Activated T-cell treated with anti-CD3 and anti-CD28 coated beads for 24 hours (primary cell): ENCODE results near the gene ASPG.

Source experiments
- DNase-seq: peaks from one replicate; pipeline ENCODE4 v3.0.0-alpha.2; 2020; ENCODE audit warnings: low read depth

The ASPG gene

DNA sequence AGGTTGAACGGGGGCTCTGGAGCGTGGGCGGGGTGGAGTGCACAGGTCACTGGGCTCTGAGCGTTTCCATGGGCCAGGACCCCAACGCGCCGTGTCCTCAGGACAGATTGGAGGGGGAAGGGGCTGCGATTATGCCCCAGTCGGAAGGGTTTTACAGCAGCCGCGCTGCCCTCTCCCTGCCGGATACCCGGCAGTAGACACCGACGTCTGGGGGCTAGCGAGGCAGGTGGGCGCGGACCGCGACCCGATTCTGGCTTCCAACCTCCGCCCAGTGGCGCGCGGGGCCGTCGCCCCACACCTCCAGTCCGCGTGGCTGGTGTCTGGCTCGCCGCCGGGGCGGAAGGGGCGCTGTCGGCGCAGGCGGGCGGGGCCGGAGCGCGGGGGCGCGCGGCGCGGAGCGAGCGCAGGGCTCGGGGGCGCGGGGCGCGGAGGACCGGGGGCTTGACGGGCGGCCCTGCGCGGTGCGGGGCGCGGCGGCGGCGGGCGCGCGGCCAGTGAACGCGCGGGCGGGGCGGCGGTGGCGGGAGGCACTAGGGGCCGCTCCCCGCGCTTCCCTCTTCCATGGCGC lies 50.5 kb downstream of the ASPG start:
- no peak for DNase-seq

GRCh38 chr14:104136472-104137296 lies 51.2 kb downstream of the ASPG start:
- no peak for DNase-seq

DNA sequence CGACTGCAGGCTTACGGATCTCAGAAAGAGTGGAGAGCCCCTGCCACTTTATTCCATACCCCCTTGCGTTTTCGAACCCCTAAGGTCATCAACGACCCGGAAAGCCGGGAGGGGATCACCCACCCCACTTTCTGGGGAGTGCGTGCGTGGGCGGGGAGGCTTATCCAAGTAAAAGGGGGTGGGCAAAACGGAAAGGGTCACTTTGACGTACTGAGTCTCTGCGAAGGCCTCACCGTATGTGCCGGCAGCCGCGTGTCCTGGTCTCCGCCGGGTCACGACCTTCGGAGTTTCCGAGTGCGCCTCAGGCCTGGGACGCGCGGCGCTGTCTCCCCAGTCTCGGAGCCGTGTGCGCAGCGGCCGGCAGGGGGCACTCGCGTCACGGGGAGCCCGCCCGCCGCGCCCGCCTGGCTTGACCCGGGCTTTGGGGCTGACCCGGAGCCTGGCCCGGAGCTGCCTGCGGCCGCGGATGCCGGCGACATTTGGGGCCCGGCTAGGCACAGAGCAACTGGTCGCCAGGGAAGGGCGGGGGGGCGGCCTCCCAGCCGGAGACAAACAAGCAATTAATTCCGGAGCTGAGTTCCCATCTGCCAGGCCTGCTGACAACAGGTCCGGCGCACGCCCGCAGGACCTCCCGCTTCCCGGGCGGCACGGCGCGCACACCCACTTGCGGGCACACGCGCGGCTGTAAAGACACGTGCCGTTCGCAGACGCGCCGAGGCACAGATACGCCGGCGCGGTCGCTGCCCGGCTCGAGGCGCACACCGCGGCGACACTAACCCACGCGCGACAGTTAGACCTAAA lies 52.0 kb downstream of the ASPG start:
- peak; percentile 56 for DNase-seq

GRCh38 chr14:104138098-104138717 lies 52.7 kb downstream of the ASPG start, which contains the start of gene KIF26A:
Gene KIF26A, plus strand, starts transcription at chr14:104138587. Its CDS starts 136 bp downstream, at chr14:104138723.
- peak; percentile 23 for DNase-seq

DNA sequence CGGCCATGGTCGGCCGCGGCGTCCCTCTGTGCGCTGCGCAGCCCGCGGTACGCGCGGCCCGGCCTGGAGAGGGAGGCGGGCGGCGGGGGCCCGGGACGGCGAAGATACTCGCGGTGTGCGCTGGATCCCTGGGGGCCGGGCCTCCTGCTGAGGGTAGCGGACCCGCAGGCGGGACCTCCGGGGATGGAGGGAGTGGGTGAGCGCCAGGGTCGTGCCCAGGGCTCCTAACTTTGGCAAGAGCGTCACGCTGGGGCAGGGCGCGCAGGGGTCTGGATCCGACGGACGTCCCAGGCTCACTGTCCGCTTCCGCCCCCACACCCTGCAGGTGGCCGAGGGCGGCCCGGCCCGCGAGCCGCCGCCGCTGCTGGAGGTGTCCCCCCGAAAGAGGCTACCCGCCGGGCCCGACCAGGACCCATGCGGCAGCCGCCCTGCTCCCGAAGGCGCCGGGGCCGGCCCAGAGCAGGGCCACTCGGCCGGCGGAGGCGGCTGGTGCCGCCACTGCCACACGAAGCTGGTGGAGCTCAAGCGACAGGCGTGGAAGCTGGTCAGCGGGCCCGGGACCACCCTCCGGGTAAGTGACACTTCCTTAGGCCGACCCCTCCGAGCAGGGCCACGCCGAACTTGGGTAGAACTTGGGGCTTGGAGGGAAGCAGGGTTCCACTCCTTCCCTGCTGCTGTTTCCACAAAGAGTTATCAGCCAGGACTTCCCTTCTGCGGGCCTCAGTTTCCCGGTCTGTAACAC lies 53.4 kb downstream of the ASPG start:
- DNase-seq = no peak

GRCh38 chr14:104139460-104140212 lies 54.1 kb downstream of the ASPG start:
- DNase-seq = no peak

DNA sequence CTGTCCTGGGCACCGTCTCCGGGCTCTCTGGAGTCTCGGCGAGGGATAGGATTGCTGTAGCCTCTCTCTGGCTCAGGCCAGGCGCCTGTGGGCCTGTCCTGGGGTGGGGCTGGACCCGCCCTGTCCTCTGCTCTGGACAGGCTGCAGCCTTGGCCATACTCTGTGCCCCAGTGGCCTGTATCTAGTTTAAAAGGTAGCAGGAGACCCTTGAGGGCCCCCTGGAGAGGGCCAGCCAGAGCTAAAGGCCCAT lies 54.6 kb downstream of the ASPG start:
- no peak for DNase-seq

- no peak for DNase-seq
Measured at GRCh38 chr14:104140463-104141331, 55.2 kb downstream of the ASPG start.

- DNase-seq = no peak
Measured at GRCh38 chr14:104141621-104142091, 56.2 kb downstream of the ASPG start.

- DNase-seq = no peak
Measured at GRCh38 chr14:104142136-104142945, 56.8 kb downstream of the ASPG start.

DNA sequence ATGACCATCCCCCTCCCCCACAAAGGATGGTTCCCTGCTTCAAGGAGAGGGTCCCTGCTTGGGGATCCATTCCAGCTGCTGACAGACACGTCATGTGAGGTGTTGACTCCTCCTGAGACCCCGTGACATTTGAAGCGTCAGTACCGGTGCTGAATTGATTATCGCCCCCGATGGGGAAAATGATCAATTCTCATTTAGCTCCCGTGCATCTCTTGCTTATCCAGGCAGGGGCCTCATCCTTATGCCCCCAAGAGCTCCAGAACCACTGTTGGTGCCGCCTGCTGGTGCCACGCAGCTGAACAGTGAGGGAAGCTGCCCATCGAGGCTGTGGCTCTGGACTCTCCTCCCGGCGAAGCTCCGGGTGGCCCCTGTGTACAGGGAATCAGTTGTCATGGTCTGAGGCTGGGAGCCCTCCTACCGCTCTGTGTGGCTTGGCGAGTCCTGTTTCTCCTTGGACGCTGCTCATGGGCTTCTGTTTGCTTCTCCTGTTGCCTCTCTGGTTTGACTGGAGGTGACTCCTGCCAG lies 57.5 kb downstream of the ASPG start:
- no peak for DNase-seq

DNA sequence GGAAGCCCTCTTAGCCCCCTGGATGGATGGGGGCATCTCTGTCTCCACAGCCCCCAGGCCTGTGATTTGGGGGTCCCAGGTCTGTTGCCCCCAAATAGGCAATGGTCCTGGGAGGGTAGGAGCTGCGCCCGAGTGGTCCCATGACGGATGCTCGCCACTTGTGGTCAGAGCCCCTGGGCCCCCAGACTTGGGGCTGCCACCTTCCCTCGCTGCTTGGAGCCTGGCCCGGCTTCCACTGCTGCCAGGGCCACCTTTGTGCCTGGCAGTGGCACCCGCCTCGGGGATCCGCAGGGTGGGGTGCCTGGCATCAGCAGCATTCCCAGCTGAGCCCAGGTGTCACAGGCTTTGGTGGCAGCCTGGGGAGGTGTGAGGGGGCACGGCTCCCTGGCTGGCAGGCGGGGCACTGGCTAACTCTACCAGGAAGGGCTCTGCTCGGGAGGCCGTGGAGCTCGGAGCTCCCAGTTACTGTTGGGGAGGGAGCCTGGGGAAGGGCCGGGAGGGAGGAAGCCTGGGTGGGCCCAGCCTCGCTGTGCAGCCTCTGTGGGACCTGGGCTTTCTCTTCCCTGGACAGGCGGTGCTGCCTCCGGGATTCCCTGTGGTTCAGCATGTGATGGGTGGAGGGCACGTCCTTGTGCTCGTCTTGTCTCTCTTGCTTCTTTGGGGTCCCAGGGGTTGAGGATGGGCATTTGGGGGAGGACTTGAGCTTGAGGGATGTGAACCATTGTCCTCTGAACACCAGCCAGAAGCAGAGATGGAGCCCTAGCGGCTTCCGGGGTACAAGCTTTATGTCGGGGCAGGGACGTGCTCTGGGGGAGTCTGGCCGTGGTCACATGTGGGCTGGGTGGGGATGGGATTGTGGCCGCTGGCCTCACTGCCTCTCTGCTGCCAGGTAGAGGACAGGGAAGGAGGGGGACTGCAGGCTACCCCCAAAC lies 58.3 kb downstream of the ASPG start:
- DNase-seq = no peak

DNA sequence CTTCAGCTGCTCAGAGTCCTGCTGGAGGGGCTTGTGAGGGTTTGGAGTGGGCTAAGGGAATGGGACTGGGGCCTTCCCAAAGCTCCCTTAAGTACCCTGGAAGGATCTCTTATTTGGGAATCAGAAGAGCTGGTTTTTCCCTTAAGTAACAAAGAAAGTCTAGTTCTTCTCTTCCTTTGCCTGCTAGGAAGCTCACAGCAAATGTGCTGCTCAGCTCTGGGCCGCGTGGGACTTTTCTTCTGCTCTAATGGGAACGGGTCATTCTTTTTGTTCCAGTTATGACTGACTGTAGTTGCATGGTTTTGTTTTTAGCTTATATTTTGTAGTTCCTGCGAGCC lies 58.9 kb downstream of the ASPG start:
- DNase-seq = no peak

DNA sequence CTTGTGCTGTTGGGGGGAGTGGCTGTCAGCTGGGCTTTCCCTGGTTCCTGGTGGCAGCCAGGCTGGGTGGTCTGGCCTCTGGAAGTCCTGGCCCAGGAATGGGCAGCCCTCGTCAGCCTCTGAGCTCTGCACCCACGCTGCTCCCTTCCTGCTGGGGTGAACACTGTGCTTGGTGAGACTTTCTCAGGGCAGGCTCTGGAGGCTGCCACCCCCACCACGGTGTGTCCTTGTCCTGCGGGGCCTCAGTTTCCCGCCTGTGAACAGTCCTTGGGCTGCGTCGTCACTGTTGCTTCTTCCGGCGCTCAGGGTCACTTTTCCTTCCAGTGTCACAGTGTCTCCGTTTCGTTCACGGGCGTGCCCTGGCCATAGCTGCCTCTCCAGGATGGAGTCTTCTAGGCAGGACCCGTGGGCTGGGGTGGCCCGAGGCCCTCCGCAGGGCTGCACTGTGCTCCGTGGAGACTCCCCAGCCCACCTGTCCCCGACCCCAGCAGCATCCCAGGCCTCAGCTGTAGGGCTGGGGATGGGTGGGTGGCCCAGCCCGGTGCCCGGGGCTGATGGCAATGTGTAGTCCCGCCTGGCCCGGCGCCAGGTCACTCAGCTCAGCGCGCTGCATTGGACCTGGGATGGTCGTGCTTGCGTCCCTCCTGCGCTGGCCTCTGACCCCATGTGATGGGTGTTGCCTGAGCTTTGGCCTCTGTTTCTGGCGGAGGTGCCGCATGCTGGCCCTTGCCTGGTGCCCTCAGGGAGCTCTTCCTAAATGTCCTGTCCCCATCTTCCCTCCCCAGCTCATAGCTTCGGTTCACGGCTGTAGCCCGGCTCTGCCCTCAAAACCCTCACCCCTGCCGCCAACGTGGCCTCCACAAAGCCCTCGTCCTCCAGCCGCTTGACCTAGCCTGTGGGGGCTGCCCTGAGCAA lies 59.7 kb downstream of the ASPG start:
- no peak for DNase-seq

GRCh38 chr14:104145826-104146601 lies 60.5 kb downstream of the ASPG start:
- DNase-seq = no peak
